ENCODE results near the gene DBNL.

GRCh38 chr7:44077061-44077460 lies 32.6 kb downstream of the DBNL start:
- no peak for TF ChIP-seq GATA2 (IDR thresholded peaks at IDR 0.05; ENCODE audit: low read depth, low read length)
- TF ChIP-seq GATA3 (IDR thresholded peaks at IDR 0.05; ENCODE audit: low read depth, low read length): no peak

Data from SH-SY5Y (cell line).